GM13977 (cell line): Measurements from ENCODE around the gene ZNF253.
"Not testable (repeated sequence)": the region's sequence is repeated elsewhere in the genome, so short reads cannot be mapped to it uniquely, and the experiment has no call there.

Experiments
- DNase-seq: peaks from one replicate; pipeline ENCODE4 v3.0.0; 2012; ENCODE audit warnings: low spot score
- CTCF ChIP-seq: IDR thresholded peaks from 2 replicates; pipeline ENCODE4 v1.5.1; 2012; ENCODE audit warnings: mild to moderate bottlenecking, control low read depth; ENCODE audit not compliant: insufficient read depth; ENCODE audit errors: extremely low read depth, missing control alignments
- in situ Hi-C: fragments of 300-500 bp; cut with MboI; formaldehyde crosslinking; loops from one replicate; pipeline ENCODE4 v1.12.0; 2022; ENCODE audit warnings: low sequenced_read_pairs, low pct_unique_long_range_greater_than_20kb, mixed read lengths, inconsistent platforms; ENCODE audit not compliant: unreplicated experiment

ZNF253 gene

GRCh38 chr19:19866611-19867248 is 1.0 kb downstream of the ZNF253 start:
- DNase-seq = peak; percentile 47
- in situ Hi-C loops = no loop called here
- no peak for TF ChIP-seq CTCF

DNA sequence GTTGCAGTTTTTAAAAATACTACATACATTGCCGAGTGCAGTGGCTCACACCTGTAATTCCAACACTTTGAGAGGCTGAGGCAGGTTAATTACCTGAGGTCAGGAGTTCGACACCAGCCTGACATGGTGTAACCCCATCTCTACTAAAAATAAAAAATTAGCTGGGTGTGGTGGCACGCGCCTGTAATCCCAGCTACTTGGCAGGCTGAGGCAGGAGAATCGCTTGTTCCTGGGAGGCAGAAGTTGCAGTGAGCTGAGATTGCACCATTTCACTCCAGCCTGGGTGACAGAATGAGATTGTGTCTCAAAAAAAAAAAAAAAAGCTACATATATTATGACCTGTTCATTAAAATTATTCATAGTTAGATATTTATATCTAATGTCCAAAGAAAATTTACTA is 4.4 kb downstream of the ZNF253 start:
- DNase-seq, in situ Hi-C loops: not testable (repeated sequence)

GRCh38 chr19:19871932-19872331 is 6.2 kb downstream of the ZNF253 start:
- no peak for TF ChIP-seq CTCF
- in situ Hi-C loops = no loop called here
- no peak for DNase-seq

GRCh38 chr19:19873381-19873780 is 7.7 kb downstream of the ZNF253 start:
- no peak for TF ChIP-seq CTCF
- DNase-seq = no peak
- in situ Hi-C loops = no loop called here

DNA sequence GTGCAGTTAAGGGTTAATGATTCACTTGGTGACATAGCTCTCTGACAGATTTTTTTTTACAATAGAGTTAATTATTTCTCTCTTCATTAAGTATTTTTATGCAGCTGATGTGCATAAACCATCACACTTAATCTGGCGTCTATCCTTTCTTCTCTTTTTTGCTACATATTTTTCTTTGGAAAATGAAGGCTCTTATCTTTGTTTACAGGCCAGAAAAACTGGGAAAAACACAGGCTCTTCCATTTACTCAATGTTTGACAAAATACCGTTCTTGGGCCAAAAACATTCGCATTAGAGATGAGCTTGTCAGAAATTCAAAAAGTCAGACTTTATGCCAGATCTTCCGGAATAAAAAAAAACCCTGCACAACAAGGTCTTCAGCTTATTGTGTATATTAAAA is 12.0 kb downstream of the ZNF253 start:
- no peak for TF ChIP-seq CTCF
- in situ Hi-C loops = no loop called here
- DNase-seq = no peak

GRCh38 chr19:19884583-19884982 is 18.9 kb downstream of the ZNF253 start:
- no peak for DNase-seq
- in situ Hi-C loops = no loop called here
- no peak for TF ChIP-seq CTCF

GRCh38 chr19:19892055-19892941 is 26.6 kb downstream of the ZNF253 start:
- in situ Hi-C loops, DNase-seq: not testable (repeated sequence)
